ENCODE measurements around the gene FAM47E. TPM values are rescaled to one million over a fixed set of nuclear protein-coding genes. Genes with fewer than 3 reads are reported as not detected.

Gene FAM47E
- total RNA-seq, 1 donor from 2014 or later: 7.0 TPM

DNA sequence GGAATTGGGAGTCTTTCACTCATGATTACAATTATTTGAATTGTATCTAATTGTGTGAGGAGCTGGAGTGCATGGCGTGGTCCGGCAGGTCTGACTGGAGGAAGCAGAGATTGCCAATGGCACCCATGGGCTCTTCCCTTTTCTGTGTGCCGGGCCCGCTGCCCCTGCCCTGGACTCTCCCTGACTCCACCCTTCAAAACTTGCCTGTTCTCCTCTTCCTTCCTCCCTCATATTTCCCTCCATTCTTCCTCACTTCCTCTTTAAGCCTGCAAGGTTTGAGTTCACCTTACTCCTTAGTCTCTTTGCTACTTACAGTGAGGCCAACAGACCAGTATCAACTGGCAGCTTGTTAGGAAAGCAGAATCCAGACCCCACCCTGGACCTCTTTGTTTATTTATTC, 48.5 kb downstream of the FAM47E start:
- Histone ChIP-seq H3K4me1 (no peaks in the 10 kb centered on the region), H3K9me3 (ENCODE audit: low read depth) (no peaks in the 10 kb centered on the region), H3K4me2 (no peak overlapping the region), H3K4me3 (no peak overlapping the region), H2AFZ (replicated peaks) (no peak overlapping the region), H4K20me1 (ENCODE audit: low read depth) (no peaks in the 10 kb centered on the region), H3K36me3 (no peaks in the 10 kb centered on the region), H3K27ac (no peak overlapping the region), H3K79me2 (ENCODE audit: low read depth) (no peaks in the 10 kb centered on the region), H3F3A (ENCODE audit: low read depth) (no peaks in the 10 kb centered on the region), H3K9ac (no peak overlapping the region), H3K27me3 (peaks cover 7% of the 10 kb centered on the region)
- Mint-ChIP-seq H3K36me3 (peaks cover 3% of the 10 kb centered on the region), H3K9me3 (peaks cover 22% of the 10 kb centered on the region), H3K27me3 (ENCODE audit: insufficient read depth, low read depth) (peaks cover 3% of the 10 kb centered on the region), H3K4me1 (no peaks in the 10 kb centered on the region), H3K27ac (no peak overlapping the region), H3K4me3 (no peak overlapping the region)
- TF ChIP-seq, protein P1, sequence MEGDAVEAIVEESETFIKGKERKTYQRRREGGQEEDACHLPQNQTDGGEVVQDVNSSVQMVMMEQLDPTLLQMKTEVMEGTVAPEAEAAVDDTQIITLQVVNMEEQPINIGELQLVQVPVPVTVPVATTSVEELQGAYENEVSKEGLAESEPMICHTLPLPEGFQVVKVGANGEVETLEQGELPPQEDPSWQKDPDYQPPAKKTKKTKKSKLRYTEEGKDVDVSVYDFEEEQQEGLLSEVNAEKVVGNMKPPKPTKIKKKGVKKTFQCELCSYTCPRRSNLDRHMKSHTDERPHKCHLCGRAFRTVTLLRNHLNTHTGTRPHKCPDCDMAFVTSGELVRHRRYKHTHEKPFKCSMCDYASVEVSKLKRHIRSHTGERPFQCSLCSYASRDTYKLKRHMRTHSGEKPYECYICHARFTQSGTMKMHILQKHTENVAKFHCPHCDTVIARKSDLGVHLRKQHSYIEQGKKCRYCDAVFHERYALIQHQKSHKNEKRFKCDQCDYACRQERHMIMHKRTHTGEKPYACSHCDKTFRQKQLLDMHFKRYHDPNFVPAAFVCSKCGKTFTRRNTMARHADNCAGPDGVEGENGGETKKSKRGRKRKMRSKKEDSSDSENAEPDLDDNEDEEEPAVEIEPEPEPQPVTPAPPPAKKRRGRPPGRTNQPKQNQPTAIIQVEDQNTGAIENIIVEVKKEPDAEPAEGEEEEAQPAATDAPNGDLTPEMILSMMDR (IDR thresholded peaks at IDR 0.05): no peak
- TF ChIP-seq EZH2phosphoT487 (IDR thresholded peaks at IDR 0.05) (no peak), EZH2 (IDR thresholded peaks at IDR 0.05) (no peak)
- no peak for DNase-seq (ENCODE audit: low spot score)

DNA sequence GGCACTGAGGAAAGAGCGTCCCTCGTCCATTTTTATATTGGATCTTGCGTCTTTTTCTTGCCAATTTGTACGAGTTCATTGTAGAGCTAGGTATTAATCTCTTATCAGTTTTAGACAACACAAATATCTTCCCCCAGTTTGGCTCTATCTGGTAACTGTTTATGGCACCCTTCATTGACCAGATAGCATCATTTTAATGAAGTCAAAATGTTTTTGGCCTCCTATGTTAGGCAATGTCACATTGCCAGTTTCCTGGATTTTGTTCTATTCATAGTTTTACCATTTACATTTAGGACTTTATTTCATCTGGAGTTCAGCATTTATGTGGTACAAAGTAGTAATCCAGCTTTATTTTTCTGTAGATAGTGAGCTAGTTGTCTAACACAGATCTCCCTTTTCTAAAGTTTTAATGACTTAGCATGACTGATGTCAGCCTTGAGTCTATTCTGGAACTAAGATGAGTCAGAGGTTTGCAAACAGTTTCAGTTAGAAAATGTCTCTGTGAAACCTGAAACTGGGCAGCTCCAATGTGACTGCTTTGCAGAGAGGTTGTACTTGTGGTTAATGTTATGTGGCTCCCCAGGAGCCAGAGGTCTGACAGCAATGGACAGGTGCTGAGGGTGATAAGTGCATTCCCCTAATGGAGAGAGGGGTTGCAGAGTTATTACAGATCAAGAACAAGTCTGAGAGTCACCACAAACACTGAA, 49.7 kb downstream of the FAM47E start:
- H3K27me3 ChIP-seq: peaks cover 19% of the 10 kb centered on the region
- no peaks in the 10 kb centered on the region for H4K20me1 ChIP-seq (ENCODE audit: low read depth)
- no peaks in the 10 kb centered on the region for H3F3A ChIP-seq (ENCODE audit: low read depth)
- Mint-ChIP-seq H3K27ac (no peak overlapping the region), H3K36me3 (peaks cover 3% of the 10 kb centered on the region), H3K27me3 (ENCODE audit: insufficient read depth, low read depth) (peaks cover 2% of the 10 kb centered on the region), H3K4me1 (no peaks in the 10 kb centered on the region), H3K9me3 (peaks cover 19% of the 10 kb centered on the region), H3K4me3 (no peak overlapping the region)
- H3K27ac ChIP-seq: no peak overlapping the region
- H3K4me2 ChIP-seq: no peak overlapping the region
- TF ChIP-seq, protein P1 (IDR thresholded peaks at IDR 0.05): no peak
- no peaks in the 10 kb centered on the region for H3K36me3 ChIP-seq
- no peak for DNase-seq (ENCODE audit: low spot score)
- no peaks in the 10 kb centered on the region for H3K4me1 ChIP-seq
- no peak overlapping the region for H3K4me3 ChIP-seq
- no peaks in the 10 kb centered on the region for H3K79me2 ChIP-seq (ENCODE audit: low read depth)
- H3K9ac ChIP-seq: no peak overlapping the region
- no peak overlapping the region for H2AFZ ChIP-seq (replicated peaks)
- no peaks in the 10 kb centered on the region for H3K9me3 ChIP-seq (ENCODE audit: low read depth)

DNA sequence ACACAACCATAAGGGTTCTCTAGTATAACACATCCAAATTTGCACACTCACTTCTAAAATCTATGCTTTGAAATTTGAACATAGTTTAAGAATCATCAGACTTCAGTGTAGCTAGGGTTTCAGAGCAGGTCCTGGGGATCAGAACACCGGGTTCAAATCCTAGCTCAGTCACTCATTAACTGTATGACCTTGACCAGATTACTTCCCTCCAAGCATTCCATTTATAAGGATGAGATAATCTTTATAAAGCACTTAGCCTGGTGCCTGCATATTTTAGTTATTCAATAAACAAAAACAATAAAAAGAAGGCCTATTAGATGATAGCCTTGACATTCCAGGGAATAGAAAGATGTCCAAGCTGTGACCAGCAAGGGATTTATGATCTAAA, 50.2 kb downstream of the FAM47E start:
- Histone ChIP-seq H3K27ac (no peak overlapping the region), H3K36me3 (no peaks in the 10 kb centered on the region), H3K9ac (no peak overlapping the region), H4K20me1 (ENCODE audit: low read depth) (no peaks in the 10 kb centered on the region), H3K79me2 (ENCODE audit: low read depth) (no peaks in the 10 kb centered on the region), H3K27me3 (peaks cover 20% of the 10 kb centered on the region), H3K4me3 (no peak overlapping the region), H3K4me2 (no peak overlapping the region), H3K4me1 (no peaks in the 10 kb centered on the region), H3F3A (ENCODE audit: low read depth) (peaks cover 2% of the 10 kb centered on the region), H2AFZ (replicated peaks) (no peak overlapping the region), H3K9me3 (ENCODE audit: low read depth) (no peaks in the 10 kb centered on the region)
- no peak for DNase-seq (ENCODE audit: low spot score)
- TF ChIP-seq EZH2 (IDR thresholded peaks at IDR 0.05): no peak
- no peak for TF ChIP-seq EZH2phosphoT487 (IDR thresholded peaks at IDR 0.05)
- TF ChIP-seq, protein P1 (IDR thresholded peaks at IDR 0.05): no peak
- Mint-ChIP-seq H3K4me3 (no peak overlapping the region), H3K27me3 (ENCODE audit: insufficient read depth, low read depth) (peaks cover 2% of the 10 kb centered on the region), H3K27ac (no peak overlapping the region), H3K9me3 (peaks cover 15% of the 10 kb centered on the region), H3K36me3 (peaks cover 3% of the 10 kb centered on the region), H3K4me1 (no peaks in the 10 kb centered on the region)
